GM23338 (cell line): ENCODE measurements around the gene OVCA2.

ENCODE experiments used
- EZH2 ChIP-seq: fragments of 200-600 bp; sonication (generic); IDR thresholded peaks from one replicate; pipeline ENCODE4 v1.8.0; 2017; ENCODE audit warnings: antibody characterized with exemption, mild to moderate bottlenecking, low read depth; ENCODE audit not compliant: unreplicated experiment
- JUNB ChIP-seq: IDR thresholded peaks from one replicate; pipeline ENCODE4 v1.6.1; 2016; ENCODE audit warnings: antibody characterized with exemption; ENCODE audit not compliant: unreplicated experiment
- POLR2AphosphoS5 ChIP-seq: IDR thresholded peaks from 2 replicates; pipeline ENCODE4 v1.6.1; 2016; ENCODE audit warnings: antibody characterized with exemption, low read depth
- REST ChIP-seq: IDR thresholded peaks from one replicate; pipeline ENCODE4 v1.6.1; 2018; ENCODE audit warnings: antibody characterized with exemption; ENCODE audit not compliant: unreplicated experiment
- TF ChIP-seq, protein P1 (sequence below), 2 experiments: fragments of 200-600 bp in 1 of 2; sonication (generic) in 1 of 2; conservative IDR thresholded peaks; 2 replicates each; pipeline versions ENCODE4 v1.5.1 to v1.6.1; 2016 to 2017; ENCODE audit warnings: antibody characterized with exemption in 2 of 2, low read depth in 2 of 2, mild to moderate bottlenecking in 2 of 2, moderate library complexity in 1 of 2

DNA sequence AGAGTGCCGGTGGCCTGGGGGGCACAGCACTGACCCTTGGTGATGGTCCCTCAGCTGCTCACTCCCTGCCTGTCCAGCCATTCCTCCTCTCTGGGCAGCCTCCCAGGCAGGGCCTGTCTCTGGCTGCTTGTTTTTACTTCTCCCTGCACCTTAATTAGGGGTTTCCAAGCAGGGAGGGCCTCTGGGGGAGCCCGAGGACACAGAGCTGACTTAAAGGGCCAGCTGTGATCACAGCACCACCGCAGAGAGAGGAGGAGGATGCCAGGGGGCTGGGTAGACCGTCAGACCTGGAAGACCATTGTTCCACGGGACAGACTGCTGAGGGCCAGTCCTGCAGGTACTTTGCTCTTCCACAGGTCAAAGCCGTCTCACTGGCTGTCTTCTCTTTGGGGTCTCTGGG is 13.1 kb upstream of the OVCA2 start:
- TF ChIP-seq EZH2: no peak
- TF ChIP-seq, protein P1, sequence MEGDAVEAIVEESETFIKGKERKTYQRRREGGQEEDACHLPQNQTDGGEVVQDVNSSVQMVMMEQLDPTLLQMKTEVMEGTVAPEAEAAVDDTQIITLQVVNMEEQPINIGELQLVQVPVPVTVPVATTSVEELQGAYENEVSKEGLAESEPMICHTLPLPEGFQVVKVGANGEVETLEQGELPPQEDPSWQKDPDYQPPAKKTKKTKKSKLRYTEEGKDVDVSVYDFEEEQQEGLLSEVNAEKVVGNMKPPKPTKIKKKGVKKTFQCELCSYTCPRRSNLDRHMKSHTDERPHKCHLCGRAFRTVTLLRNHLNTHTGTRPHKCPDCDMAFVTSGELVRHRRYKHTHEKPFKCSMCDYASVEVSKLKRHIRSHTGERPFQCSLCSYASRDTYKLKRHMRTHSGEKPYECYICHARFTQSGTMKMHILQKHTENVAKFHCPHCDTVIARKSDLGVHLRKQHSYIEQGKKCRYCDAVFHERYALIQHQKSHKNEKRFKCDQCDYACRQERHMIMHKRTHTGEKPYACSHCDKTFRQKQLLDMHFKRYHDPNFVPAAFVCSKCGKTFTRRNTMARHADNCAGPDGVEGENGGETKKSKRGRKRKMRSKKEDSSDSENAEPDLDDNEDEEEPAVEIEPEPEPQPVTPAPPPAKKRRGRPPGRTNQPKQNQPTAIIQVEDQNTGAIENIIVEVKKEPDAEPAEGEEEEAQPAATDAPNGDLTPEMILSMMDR (conservative IDR thresholded peaks at IDR 0.05; ENCODE audit: low read depth in 2 of 2): no peak
- no peak for TF ChIP-seq POLR2AphosphoS5
- no peak for TF ChIP-seq JUNB
- TF ChIP-seq REST: no peak
